CD4-positive, alpha-beta memory T cell (primary cell): ENCODE measurements around the gene CRTAP. TPM values are rescaled to one million over a fixed set of nuclear protein-coding genes. Genes with fewer than 3 reads are reported as not detected.

Experiments
- CTCF ChIA-PET: fragments of 350-600 bp; sonication (Branson Sonifier 250); formaldehyde crosslinking; loops from one replicate; lab custom pipeline; 2021; ENCODE audit warnings: inconsistent platforms; ENCODE audit not compliant: partially characterized antibody; lab: Charles Lee
- POLR2A ChIA-PET: fragments of 350-600 bp; sonication (Branson Sonifier 250); formaldehyde crosslinking; loops from one replicate; lab custom pipeline; 2021; ENCODE audit not compliant: partially characterized antibody; lab: Charles Lee
- DNase-seq, 5 donors: peaks; one replicate each; pipeline versions ENCODE4 v3.0.0 to v3.0.0-alpha.2; 2020 to 2022; ENCODE audit warnings: mixed read lengths in 1 of 5
- H3K27ac ChIP-seq: one replicate; pipeline ENCODE4 v1.7.0; 2013; ENCODE audit warnings: low read depth, low read length
- H3K27me3 ChIP-seq: 2 replicates; pipeline ENCODE4 v1.7.0; 2013; ENCODE audit warnings: mild to moderate bottlenecking, low read length, moderate library complexity; ENCODE audit not compliant: insufficient read depth
- H3K36me3 ChIP-seq: 2 replicates; pipeline ENCODE4 v1.7.0; 2013; ENCODE audit warnings: mild to moderate bottlenecking, low read length, moderate library complexity; ENCODE audit not compliant: insufficient read depth
- H3K4me1 ChIP-seq: 2 replicates; pipeline ENCODE4 v1.7.0; 2013; ENCODE audit warnings: mild to moderate bottlenecking, low read length, moderate library complexity; ENCODE audit not compliant: insufficient read depth
- H3K4me3 ChIP-seq, 2 donors: one replicate each; pipeline ENCODE4 v1.7.0; 2013; ENCODE audit warnings: low read length in 2 of 2, mild to moderate bottlenecking in 1 of 2
- H3K9me3 ChIP-seq, 2 donors: one replicate each; pipeline ENCODE4 v1.7.0; 2013; ENCODE audit warnings: low read length in 2 of 2, control low read depth in 1 of 2; ENCODE audit not compliant: control insufficient read depth in 1 of 2
- H3K27ac Mint-ChIP-seq, 7 donors: one replicate each; pipeline ENCODE4 v1.8.0; 2020 to 2021; ENCODE audit warnings: mixed read lengths in 7 of 7, mild to moderate bottlenecking in 6 of 7, inconsistent platforms in 3 of 7, moderate library complexity in 3 of 7
- H3K27me3 Mint-ChIP-seq, 2 donors: one replicate each; pipeline ENCODE4 v1.8.0; 2020 to 2021; ENCODE audit warnings: mixed read lengths in 2 of 2
- H3K36me3 Mint-ChIP-seq, 2 donors: one replicate each; pipeline ENCODE4 v1.8.0; 2020 to 2021; ENCODE audit warnings: mixed read lengths in 2 of 2, inconsistent platforms in 1 of 2, mild to moderate bottlenecking in 1 of 2
- H3K4me1 Mint-ChIP-seq, 4 donors: one replicate each; pipeline ENCODE4 v1.8.0; 2020 to 2021; ENCODE audit warnings: mixed read lengths in 4 of 4, mild to moderate bottlenecking in 1 of 4
- H3K4me3 Mint-ChIP-seq, 8 donors: one replicate each; pipeline ENCODE4 v1.8.0; 2020 to 2021; ENCODE audit warnings: mixed read lengths in 8 of 8, mild to moderate bottlenecking in 7 of 8, moderate library complexity in 6 of 8, inconsistent platforms in 3 of 8
- H3K9me3 Mint-ChIP-seq, 8 donors: one replicate each; pipeline ENCODE4 v1.8.0; 2020 to 2021; ENCODE audit warnings: mixed read lengths in 8 of 8, mild to moderate bottlenecking in 5 of 8, inconsistent platforms in 3 of 8, moderate library complexity in 1 of 8
- intact Hi-C: fragments of 100-400 bp; cut with micrococcal nuclease; formaldehyde crosslinking; loops from one replicate; pipeline ENCODE4 v1.15.1; 2023
- polyA plus RNA-seq, 2 donors: library from polyadenylated mRNA; unstranded; fragments of 300-500 nt; fragmentation: Illumina TruSeq; gene quantifications; one replicate each; pipeline ENCODE4 v1.2.3, GENCODE V29; 2021
- total RNA-seq, 2 experiments: library from RNA; stranded (reverse); gene quantifications; one replicate each; pipeline ENCODE4 v1.2.3, GENCODE V29; 2021

Gene CRTAP
- total and polyA plus RNA-seq, 4 experiments from 2014 or later, result 75.4 to 109 (median 92.2) TPM

GRCh38 chr3:33083958-33084357 lies 29.9 kb upstream of the CRTAP start:
- Histone ChIP-seq H3K27ac (no peak overlapping the region), H3K9me3 (no peaks in the 10 kb centered on the region), H3K36me3 (no peaks in the 10 kb centered on the region), H3K4me3 (no peak overlapping the region), H3K27me3 (no peaks in the 10 kb centered on the region), H3K4me1 (peaks cover 29% of the 10 kb centered on the region)
- H3K27me3 Mint-ChIP-seq, result no peaks in the 10 kb centered on the region
- intact Hi-C loops, result no loop called here
- H3K27ac Mint-ChIP-seq, result peak overlapping the region in 1 of 7 donors; percentile 68
- peaks cover 8 to 12% of the 10 kb centered on the region in 2 donors for H3K36me3 Mint-ChIP-seq
- ChIA-PET CTCF (interaction anchor here (0.9 to 2.9 kb wide), 3 partner anchors 10 to 136 kb away, joined by 3 to 18 read pairs (median 3); no protein-coding TSS in a partner anchor), POLR2A (interaction anchor here (1.3 to 1.6 kb wide), 2 partner anchors 9 to 22 kb away, joined by 4 to 5 read pairs; no protein-coding TSS in a partner anchor)
- peaks cover 35 to 74% (median 57%) of the 10 kb centered on the region in 4 donors for H3K4me1 Mint-ChIP-seq
- DNase-seq, result no peak
- no peaks in the 10 kb centered on the region for H3K9me3 Mint-ChIP-seq
- no peak overlapping the region for H3K4me3 Mint-ChIP-seq

DNA sequence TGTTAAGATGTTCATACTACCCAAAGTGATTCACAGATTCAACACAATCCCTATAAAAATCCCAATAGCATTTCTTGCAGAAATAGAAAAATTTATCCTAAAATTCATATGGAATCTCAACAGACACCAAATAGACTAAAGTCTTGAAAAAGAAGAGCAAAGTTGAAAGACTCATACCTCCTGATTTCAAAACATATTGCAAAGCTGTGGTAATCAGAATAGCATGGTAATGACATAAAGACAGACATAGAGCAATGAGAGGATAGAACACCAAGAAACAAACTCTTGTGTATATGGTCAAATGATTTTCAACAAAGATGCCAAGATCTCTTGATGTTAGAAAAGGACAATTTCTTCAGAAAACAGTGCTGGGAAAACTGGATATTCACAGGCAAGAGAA lies 25.1 kb upstream of the CRTAP start:
- Mint-ChIP-seq H3K27me3 (no peaks in the 10 kb centered on the region), H3K4me3 (peak overlapping the region in 6 of 8 donors; percentile 5 to 54 (median 26)), H3K9me3 (no peaks in the 10 kb centered on the region), H3K27ac (peak overlapping the region; percentile 9 to 82 (median 65)), H3K36me3 (peaks cover 21 to 33% of the 10 kb centered on the region in 2 donors), H3K4me1 (peaks cover 64 to 93% (median 81%) of the 10 kb centered on the region in 4 donors)
- no peaks in the 10 kb centered on the region for H3K27me3 ChIP-seq
- H3K4me1 ChIP-seq, result peaks cover 75% of the 10 kb centered on the region
- no peaks in the 10 kb centered on the region for H3K9me3 ChIP-seq
- POLR2A ChIA-PET, result interaction anchor here (0.7 kb wide), 1 partner anchor 15 kb away, joined by 3 read pairs; no protein-coding TSS in a partner anchor
- H3K27ac ChIP-seq, result no peak overlapping the region
- intact Hi-C loops, result no loop called here
- H3K36me3 ChIP-seq, result peaks cover 17% of the 10 kb centered on the region
- no peak for DNase-seq
- no peak overlapping the region for H3K4me3 ChIP-seq
- CTCF ChIA-PET, result no interaction called here

- Mint-ChIP-seq H3K4me1 (peaks cover 59 to 94% (median 78%) of the 10 kb centered on the region in 4 donors), H3K36me3 (peaks cover 18 to 35% of the 10 kb centered on the region in 2 donors), H3K27me3 (no peaks in the 10 kb centered on the region), H3K9me3 (no peaks in the 10 kb centered on the region), H3K4me3 (peak overlapping the region in 7 of 8 donors; percentile 2 to 57 (median 32)), H3K27ac (peak overlapping the region; percentile 36 to 82 (median 67))
- H3K36me3 ChIP-seq, result peaks cover 17% of the 10 kb centered on the region
- no peaks in the 10 kb centered on the region for H3K27me3 ChIP-seq
- H3K4me3 ChIP-seq, result no peak overlapping the region
- DNase-seq, result peak in 4 of 5 donors; percentile 26 to 48 (median 35)
- peak overlapping the region; percentile 11 for H3K27ac ChIP-seq
- peaks cover 77% of the 10 kb centered on the region for H3K4me1 ChIP-seq
- CTCF ChIA-PET, result interaction anchor here (0.7 to 1.6 kb wide), 2 partner anchors 15 kb away, joined by 3 to 11 read pairs; no protein-coding TSS in a partner anchor
- POLR2A ChIA-PET, result interaction anchor here (1.1 kb wide), 2 partner anchors 16 to 59 kb away, joined by 3 to 4 read pairs; no protein-coding TSS in a partner anchor
- intact Hi-C loops, result no loop called here
- no peaks in the 10 kb centered on the region for H3K9me3 ChIP-seq
These were observed 24.3 kb upstream of the CRTAP start for GRCh38 chr3:33089515-33089914.

GRCh38 chr3:33091746-33092145 lies 22.1 kb upstream of the CRTAP start:
- DNase-seq, result peak in 1 of 5 donors; percentile 50
- ChIA-PET POLR2A (no interaction called here), CTCF (interaction anchor here (1.0 to 2.0 kb wide), 2 partner anchors 17 to 158 kb away, joined by 3 to 7 read pairs; no protein-coding TSS in a partner anchor)
- Histone ChIP-seq H3K36me3 (peaks cover 17% of the 10 kb centered on the region), H3K4me3 (no peak overlapping the region), H3K27me3 (no peaks in the 10 kb centered on the region), H3K27ac (no peak overlapping the region), H3K9me3 (no peaks in the 10 kb centered on the region), H3K4me1 (peaks cover 76% of the 10 kb centered on the region)
- peaks cover 63 to 90% (median 80%) of the 10 kb centered on the region in 4 donors for H3K4me1 Mint-ChIP-seq
- no peaks in the 10 kb centered on the region for H3K9me3 Mint-ChIP-seq
- intact Hi-C loops, result no loop called here
- H3K4me3 Mint-ChIP-seq, result peak overlapping the region in 3 of 8 donors; percentile 22 to 62 (median 41)
- peak overlapping the region in 6 of 7 donors; percentile 12 to 86 (median 60) for H3K27ac Mint-ChIP-seq
- no peaks in the 10 kb centered on the region for H3K27me3 Mint-ChIP-seq
- H3K36me3 Mint-ChIP-seq, result peaks cover 18 to 45% of the 10 kb centered on the region in 2 donors

GRCh38 chr3:33092496-33093254 lies 21.1 kb upstream of the CRTAP start:
- CTCF ChIA-PET, result interaction anchor here (1.0 to 2.0 kb wide), 3 partner anchors 15 to 159 kb away, joined by 3 to 7 read pairs (median 3); no protein-coding TSS in a partner anchor
- peak overlapping the region in 3 of 8 donors; percentile 8 to 55 (median 23) for H3K4me3 Mint-ChIP-seq
- DNase-seq, result no peak
- peaks cover 74% of the 10 kb centered on the region for H3K4me1 ChIP-seq
- H3K9me3 ChIP-seq, result no peaks in the 10 kb centered on the region
- H3K27me3 ChIP-seq, result no peaks in the 10 kb centered on the region
- H3K36me3 ChIP-seq, result peaks cover 17% of the 10 kb centered on the region
- peaks cover 18 to 48% of the 10 kb centered on the region in 2 donors for H3K36me3 Mint-ChIP-seq
- POLR2A ChIA-PET, result interaction anchor here (0.5 to 0.9 kb wide), 2 partner anchors 8 to 61 kb away, joined by 3 to 4 read pairs; no protein-coding TSS in a partner anchor
- H3K4me3 ChIP-seq, result no peak overlapping the region
- peaks cover 61 to 86% (median 76%) of the 10 kb centered on the region in 4 donors for H3K4me1 Mint-ChIP-seq
- peak overlapping the region; percentile 36 to 86 (median 61) for H3K27ac Mint-ChIP-seq
- no peaks in the 10 kb centered on the region for H3K9me3 Mint-ChIP-seq
- H3K27ac ChIP-seq, result no peak overlapping the region
- no peaks in the 10 kb centered on the region for H3K27me3 Mint-ChIP-seq
- intact Hi-C loops, result no loop called here

GRCh38 chr3:33093847-33094246 lies 20.0 kb upstream of the CRTAP start:
- Mint-ChIP-seq H3K36me3 (peaks cover 18 to 48% of the 10 kb centered on the region in 2 donors), H3K27ac (peak overlapping the region in 3 of 7 donors; percentile 39 to 65 (median 52)), H3K9me3 (no peaks in the 10 kb centered on the region), H3K4me1 (peaks cover 50 to 77% (median 65%) of the 10 kb centered on the region in 4 donors), H3K27me3 (no peaks in the 10 kb centered on the region), H3K4me3 (peak overlapping the region in 3 of 8 donors; percentile 8 to 31 (median 27))
- no peaks in the 10 kb centered on the region for H3K9me3 ChIP-seq
- H3K4me1 ChIP-seq, result peaks cover 63% of the 10 kb centered on the region
- ChIA-PET POLR2A (interaction anchor here (0.7 to 6.2 kb wide), 3 partner anchors 20 to 132 kb away, joined by 3 to 39 read pairs (median 3); partner anchors contain the start of gene CRTAP), CTCF (interaction anchor here (1.1 to 2.2 kb wide), 3 partner anchors 16 to 147 kb away, joined by 3 to 9 read pairs (median 7); no protein-coding TSS in a partner anchor)
- H3K36me3 ChIP-seq, result peaks cover 17% of the 10 kb centered on the region
- H3K4me3 ChIP-seq, result no peak overlapping the region
- no peak overlapping the region for H3K27ac ChIP-seq
- DNase-seq, result no peak
- no peaks in the 10 kb centered on the region for H3K27me3 ChIP-seq
- intact Hi-C loops, result no loop called here
